ENCODE results near the gene NPY5R. TPM values are rescaled to one million over a fixed set of nuclear protein-coding genes. Genes with fewer than 3 reads are reported as not detected.
A peak's percentile ranks its signal among the peaks of the same experiment; 100 is the strongest.

The NPY5R gene
- polyA plus RNA-seq, 3 donors: not detected

DNA sequence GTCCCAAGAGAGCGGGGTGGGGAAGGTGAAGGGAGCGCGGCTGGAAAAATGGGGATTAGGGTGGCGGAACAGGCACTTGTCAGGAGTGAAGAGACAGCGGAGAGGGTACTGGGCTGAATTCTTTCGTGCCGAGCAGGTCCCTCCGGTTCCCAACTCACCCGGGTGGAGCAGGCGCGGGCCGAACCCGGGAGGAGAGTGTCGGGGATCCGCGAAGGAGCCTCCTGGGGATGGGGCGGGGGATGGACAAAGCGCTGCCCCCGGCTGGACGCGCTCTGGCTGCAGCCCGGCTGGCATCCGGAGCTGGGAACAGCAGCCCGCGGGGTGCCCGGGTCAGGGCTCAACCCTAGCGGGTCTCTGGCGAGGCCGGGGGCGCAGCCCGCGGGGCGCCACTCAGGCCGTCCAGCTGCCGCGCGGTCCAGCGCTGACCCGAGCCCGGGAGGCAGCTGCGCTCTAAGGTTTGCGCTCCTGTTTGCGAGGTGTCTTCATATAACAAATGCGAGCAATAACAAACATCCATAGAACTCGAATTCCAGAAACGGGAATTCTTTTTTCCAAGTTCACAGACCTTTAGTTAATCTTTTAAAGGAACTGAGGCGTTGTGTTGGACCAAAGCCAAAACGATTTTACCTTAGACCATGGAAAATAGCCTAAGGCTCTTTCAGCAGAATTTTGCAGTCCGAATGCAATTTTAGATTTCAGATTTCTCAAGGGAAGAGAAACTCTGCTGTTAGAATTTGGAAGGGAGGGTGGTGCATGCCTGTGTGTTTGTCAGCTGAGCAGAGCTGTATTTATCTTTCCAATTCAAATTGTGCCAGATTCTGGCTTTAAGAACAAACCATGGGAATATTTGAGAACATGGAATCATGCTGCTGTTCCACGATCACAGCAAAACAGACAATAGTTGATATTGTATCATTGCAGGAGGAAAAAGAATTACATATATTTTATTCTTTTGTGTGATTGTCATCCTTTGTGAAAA lies 744 bp downstream of the NPY5R start:
- TF ChIP-seq, protein P1, sequence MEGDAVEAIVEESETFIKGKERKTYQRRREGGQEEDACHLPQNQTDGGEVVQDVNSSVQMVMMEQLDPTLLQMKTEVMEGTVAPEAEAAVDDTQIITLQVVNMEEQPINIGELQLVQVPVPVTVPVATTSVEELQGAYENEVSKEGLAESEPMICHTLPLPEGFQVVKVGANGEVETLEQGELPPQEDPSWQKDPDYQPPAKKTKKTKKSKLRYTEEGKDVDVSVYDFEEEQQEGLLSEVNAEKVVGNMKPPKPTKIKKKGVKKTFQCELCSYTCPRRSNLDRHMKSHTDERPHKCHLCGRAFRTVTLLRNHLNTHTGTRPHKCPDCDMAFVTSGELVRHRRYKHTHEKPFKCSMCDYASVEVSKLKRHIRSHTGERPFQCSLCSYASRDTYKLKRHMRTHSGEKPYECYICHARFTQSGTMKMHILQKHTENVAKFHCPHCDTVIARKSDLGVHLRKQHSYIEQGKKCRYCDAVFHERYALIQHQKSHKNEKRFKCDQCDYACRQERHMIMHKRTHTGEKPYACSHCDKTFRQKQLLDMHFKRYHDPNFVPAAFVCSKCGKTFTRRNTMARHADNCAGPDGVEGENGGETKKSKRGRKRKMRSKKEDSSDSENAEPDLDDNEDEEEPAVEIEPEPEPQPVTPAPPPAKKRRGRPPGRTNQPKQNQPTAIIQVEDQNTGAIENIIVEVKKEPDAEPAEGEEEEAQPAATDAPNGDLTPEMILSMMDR (IDR thresholded peaks at IDR 0.05): no peak
- H3K9ac ChIP-seq (ENCODE audit: insufficient read depth, low read length, poor library complexity, severe bottlenecking): no peak overlapping the region
- H3K36me3 Mint-ChIP-seq: peaks cover 0 to 3% of the 10 kb centered on the region in 2 donors
- intact Hi-C loops (cut with micrococcal nuclease): no loop called here
- H3K36me3 ChIP-seq (replicated peaks in 1 of 2; ENCODE audit: control insufficient read depth in 1 of 2, insufficient read depth in 2 of 2, low read length in 2 of 2): no peaks in the 10 kb centered on the region
- peak overlapping the region in 1 of 2 donors; percentile 65 for H3K4me3 Mint-ChIP-seq
- H4K20me1 ChIP-seq (ENCODE audit: insufficient read depth, low read length): no peaks in the 10 kb centered on the region
- no peaks in the 10 kb centered on the region for H3K4me1 ChIP-seq (ENCODE audit: control insufficient read depth in 1 of 2, insufficient read depth in 2 of 2, low read length in 2 of 2)
- peaks cover 39 to 52% (median 41%) of the 10 kb centered on the region in 3 donors for H3K27me3 Mint-ChIP-seq (ENCODE audit: low read depth in 3 of 3)
- no peak overlapping the region for H3K27ac Mint-ChIP-seq
- no peak overlapping the region for H2AFZ ChIP-seq (ENCODE audit: insufficient read depth, low read depth, low read length, poor library complexity, severe bottlenecking)
- no peaks in the 10 kb centered on the region for H3K79me2 ChIP-seq (ENCODE audit: insufficient read depth, low read length)
- WGBS (ENCODE audit: insufficient coverage): 3% methylated on average over 40 of the region's 50 CpGs
- H3K4me1 Mint-ChIP-seq: peaks cover 1% of the 10 kb centered on the region
- peaks cover 0 to 9% (median 3%) of the 10 kb centered on the region in 7 donors for H3K9me3 Mint-ChIP-seq
- H3K27ac ChIP-seq (ENCODE audit: low read depth in 1 of 2, low read length in 2 of 2): no peak overlapping the region
- no peak for DNase-seq
- no peak overlapping the region for H3K4me2 ChIP-seq (replicated peaks; ENCODE audit: extremely low read depth, low read length, poor library complexity, severe bottlenecking)
- H3K4me3 ChIP-seq (replicated peaks in 1 of 3; ENCODE audit: low read depth in 2 of 3, low read length in 3 of 3): no peak overlapping the region
- H3K27me3 ChIP-seq (ENCODE audit: control insufficient read depth in 2 of 2, insufficient read depth in 2 of 2, low read length in 2 of 2): peaks cover 53 to 67% of the 10 kb centered on the region in 2 donors
- peaks cover 0 to 16% of the 10 kb centered on the region in 2 donors for H3K9me3 ChIP-seq (replicated peaks in 1 of 2; ENCODE audit: control insufficient read depth in 1 of 2, insufficient read depth in 1 of 2, low read length in 2 of 2)

DNA sequence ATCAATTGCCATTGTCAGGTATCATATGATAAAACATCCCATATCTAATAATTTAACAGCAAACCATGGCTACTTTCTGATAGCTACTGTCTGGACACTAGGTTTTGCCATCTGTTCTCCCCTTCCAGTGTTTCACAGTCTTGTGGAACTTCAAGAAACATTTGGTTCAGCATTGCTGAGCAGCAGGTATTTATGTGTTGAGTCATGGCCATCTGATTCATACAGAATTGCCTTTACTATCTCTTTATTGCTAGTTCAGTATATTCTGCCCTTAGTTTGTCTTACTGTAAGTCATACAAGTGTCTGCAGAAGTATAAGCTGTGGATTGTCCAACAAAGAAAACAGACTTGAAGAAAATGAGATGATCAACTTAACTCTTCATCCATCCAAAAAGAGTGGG lies 7.0 kb downstream of the NPY5R start:
- Histone ChIP-seq H2AFZ (ENCODE audit: insufficient read depth, low read depth, low read length, poor library complexity, severe bottlenecking) (no peak overlapping the region), H4K20me1 (ENCODE audit: insufficient read depth, low read length) (no peaks in the 10 kb centered on the region), H3K36me3 (replicated peaks in 1 of 2; ENCODE audit: control insufficient read depth in 1 of 2, insufficient read depth in 2 of 2, low read length in 2 of 2) (no peaks in the 10 kb centered on the region), H3K9ac (ENCODE audit: insufficient read depth, low read length, poor library complexity, severe bottlenecking) (no peak overlapping the region), H3K27me3 (ENCODE audit: control insufficient read depth in 2 of 2, insufficient read depth in 2 of 2, low read length in 2 of 2) (peaks cover 14 to 18% of the 10 kb centered on the region in 2 donors), H3K27ac (ENCODE audit: low read depth in 1 of 2, low read length in 2 of 2) (no peak overlapping the region), H3K4me2 (replicated peaks; ENCODE audit: extremely low read depth, low read length, poor library complexity, severe bottlenecking) (no peak overlapping the region), H3K79me2 (ENCODE audit: insufficient read depth, low read length) (no peaks in the 10 kb centered on the region), H3K4me3 (replicated peaks in 1 of 3; ENCODE audit: low read depth in 2 of 3, low read length in 3 of 3) (no peak overlapping the region), H3K9me3 (replicated peaks in 1 of 2; ENCODE audit: control insufficient read depth in 1 of 2, insufficient read depth in 1 of 2, low read length in 2 of 2) (no peaks in the 10 kb centered on the region), H3K4me1 (ENCODE audit: control insufficient read depth in 1 of 2, insufficient read depth in 2 of 2, low read length in 2 of 2) (no peaks in the 10 kb centered on the region)
- no peak overlapping the region for H3K27ac Mint-ChIP-seq
- H3K4me3 Mint-ChIP-seq: no peak overlapping the region
- H3K27me3 Mint-ChIP-seq (ENCODE audit: low read depth in 3 of 3): peaks cover 8 to 15% (median 11%) of the 10 kb centered on the region in 3 donors
- H3K36me3 Mint-ChIP-seq: no peaks in the 10 kb centered on the region
- no peak for DNase-seq
- TF ChIP-seq, protein P1 (IDR thresholded peaks at IDR 0.05): no peak
- H3K4me1 Mint-ChIP-seq: no peaks in the 10 kb centered on the region
- peaks cover 0 to 6% (median 0%) of the 10 kb centered on the region in 7 donors for H3K9me3 Mint-ChIP-seq
- intact Hi-C loops (cut with micrococcal nuclease): no loop called here
